Measurements from ENCODE around the gene ACKR2. TPM values are rescaled to one million over a fixed set of nuclear protein-coding genes. Genes with fewer than 3 reads are reported as not detected.

ACKR2 gene
- total and polyA plus RNA-seq, 2 of the 13 experiments (the other 11 are each of a cell fraction or from before 2014, with no cell fraction given), result 1.1 to 1.9 TPM

DNA sequence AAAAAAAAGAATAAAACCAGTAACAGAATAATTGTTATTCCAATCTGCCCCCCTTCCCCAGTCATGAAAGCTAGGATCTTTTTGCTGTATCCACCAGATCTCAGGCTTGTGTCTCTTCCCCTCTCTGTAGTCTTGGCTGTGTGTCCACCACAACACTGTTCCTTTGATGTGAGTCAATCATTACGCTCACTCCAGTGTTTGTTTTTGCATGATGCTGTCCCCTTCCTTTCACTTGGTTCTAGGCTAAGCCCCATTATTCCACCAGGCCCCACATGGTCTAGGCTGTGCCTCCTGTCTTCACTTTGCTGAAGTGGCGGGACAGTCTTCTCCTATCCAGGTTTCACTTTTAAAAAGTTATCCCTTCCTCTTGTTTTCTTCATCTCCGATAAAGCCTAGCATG lies 13.6 kb downstream of the ACKR2 start (continued):
- TF ChIP-seq, protein P1, sequence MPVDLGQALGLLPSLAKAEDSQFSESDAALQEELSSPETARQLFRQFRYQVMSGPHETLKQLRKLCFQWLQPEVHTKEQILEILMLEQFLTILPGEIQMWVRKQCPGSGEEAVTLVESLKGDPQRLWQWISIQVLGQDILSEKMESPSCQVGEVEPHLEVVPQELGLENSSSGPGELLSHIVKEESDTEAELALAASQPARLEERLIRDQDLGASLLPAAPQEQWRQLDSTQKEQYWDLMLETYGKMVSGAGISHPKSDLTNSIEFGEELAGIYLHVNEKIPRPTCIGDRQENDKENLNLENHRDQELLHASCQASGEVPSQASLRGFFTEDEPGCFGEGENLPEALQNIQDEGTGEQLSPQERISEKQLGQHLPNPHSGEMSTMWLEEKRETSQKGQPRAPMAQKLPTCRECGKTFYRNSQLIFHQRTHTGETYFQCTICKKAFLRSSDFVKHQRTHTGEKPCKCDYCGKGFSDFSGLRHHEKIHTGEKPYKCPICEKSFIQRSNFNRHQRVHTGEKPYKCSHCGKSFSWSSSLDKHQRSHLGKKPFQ (CRISPR knock-in tag; IDR thresholded peaks at IDR 0.05; ENCODE audit: insufficient replicate concordance), result no peak
- no peak for TF ChIP-seq REPIN1 (CRISPR knock-in tag; IDR thresholded peaks at IDR 0.05; ENCODE audit: borderline replicate concordance, low read depth)
- TF ChIP-seq, protein P2, sequence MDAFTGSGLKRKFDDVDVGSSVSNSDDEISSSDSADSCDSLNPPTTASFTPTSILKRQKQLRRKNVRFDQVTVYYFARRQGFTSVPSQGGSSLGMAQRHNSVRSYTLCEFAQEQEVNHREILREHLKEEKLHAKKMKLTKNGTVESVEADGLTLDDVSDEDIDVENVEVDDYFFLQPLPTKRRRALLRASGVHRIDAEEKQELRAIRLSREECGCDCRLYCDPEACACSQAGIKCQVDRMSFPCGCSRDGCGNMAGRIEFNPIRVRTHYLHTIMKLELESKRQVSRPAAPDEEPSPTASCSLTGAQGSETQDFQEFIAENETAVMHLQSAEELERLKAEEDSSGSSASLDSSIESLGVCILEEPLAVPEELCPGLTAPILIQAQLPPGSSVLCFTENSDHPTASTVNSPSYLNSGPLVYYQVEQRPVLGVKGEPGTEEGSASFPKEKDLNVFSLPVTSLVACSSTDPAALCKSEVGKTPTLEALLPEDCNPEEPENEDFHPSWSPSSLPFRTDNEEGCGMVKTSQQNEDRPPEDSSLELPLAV (CRISPR knock-in tag; conservative IDR thresholded peaks at IDR 0.05; ENCODE audit: low read depth), result no peak
- TF ChIP-seq PHF8 (CRISPR knock-in tag; IDR thresholded peaks at IDR 0.05), result peak; percentile 34; the same call in 1 of the 2 replicates
- TF ChIP-seq ZNF431 (CRISPR knock-in tag; IDR thresholded peaks at IDR 0.05; ENCODE audit: borderline replicate concordance, low read depth), result no peak
- TF ChIP-seq ZNF614 (CRISPR knock-in tag; IDR thresholded peaks at IDR 0.05; ENCODE audit: borderline replicate concordance), result 0 out of 2 replicates have a peak, but pooled peaks have one; percentile 47
- TF ChIP-seq ZNF224 (CRISPR knock-in tag; IDR thresholded peaks at IDR 0.05), result no peak
- no peak for TF ChIP-seq ZNF615 (CRISPR knock-in tag; IDR thresholded peaks at IDR 0.05; ENCODE audit: borderline replicate concordance)
- TF ChIP-seq TCF7L2 (IDR thresholded peaks at IDR 0.05; ENCODE audit: low read depth, low read length), result no peak
- peak; percentile 52; the same call in 1 of the 2 replicates for TF ChIP-seq POLR2G (IDR thresholded peaks at IDR 0.05; ENCODE audit: low read depth, low read length)
- TF ChIP-seq, protein P3, sequence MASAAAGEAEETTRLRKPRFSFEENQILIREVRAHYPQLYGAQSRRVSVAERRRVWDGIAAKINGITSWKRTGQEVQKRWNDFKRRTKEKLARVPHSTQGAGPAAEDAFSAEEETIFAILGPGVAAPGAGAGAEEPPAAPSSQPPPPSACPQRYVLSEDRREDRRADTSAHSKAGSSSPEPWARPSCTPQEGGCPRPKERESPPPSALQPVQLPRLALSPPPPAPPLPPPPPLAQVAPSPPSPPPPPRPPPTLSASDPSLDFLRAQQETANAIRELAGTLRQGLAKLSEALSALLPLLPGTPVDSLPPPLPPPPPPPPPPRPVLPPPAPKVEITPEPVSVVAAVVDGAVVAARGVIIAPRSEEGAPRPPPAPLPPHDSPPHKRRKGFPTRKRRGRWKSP (CRISPR knock-in tag; IDR thresholded peaks at IDR 0.05), result 0 out of 2 replicates have a peak, but pooled peaks have one; percentile 11
- TF ChIP-seq ZNF180 (CRISPR knock-in tag; IDR thresholded peaks at IDR 0.05; ENCODE audit: borderline replicate concordance, low read depth), result no peak
- TF ChIP-seq JUN (CRISPR knock-in tag; IDR thresholded peaks at IDR 0.05), result no peak
- no peak for TF ChIP-seq FOXJ3 (CRISPR knock-in tag; IDR thresholded peaks at IDR 0.05; ENCODE audit: borderline replicate concordance)
- TF ChIP-seq ISL2 (CRISPR knock-in tag; IDR thresholded peaks at IDR 0.05), result no peak
- TF ChIP-seq, protein P4, sequence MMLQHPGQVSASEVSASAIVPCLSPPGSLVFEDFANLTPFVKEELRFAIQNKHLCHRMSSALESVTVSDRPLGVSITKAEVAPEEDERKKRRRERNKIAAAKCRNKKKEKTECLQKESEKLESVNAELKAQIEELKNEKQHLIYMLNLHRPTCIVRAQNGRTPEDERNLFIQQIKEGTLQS (CRISPR knock-in tag; IDR thresholded peaks at IDR 0.05), result no peak
- no peak for TF ChIP-seq ZNF337 (CRISPR knock-in tag; IDR thresholded peaks at IDR 0.05; ENCODE audit: borderline replicate concordance, low read depth)
- TF ChIP-seq ZFY (CRISPR knock-in tag; IDR thresholded peaks at IDR 0.05), result peak; percentile 49
- no peak for TF ChIP-seq PAF1 (CRISPR knock-in tag; IDR thresholded peaks at IDR 0.05)
- TF ChIP-seq, protein P5, sequence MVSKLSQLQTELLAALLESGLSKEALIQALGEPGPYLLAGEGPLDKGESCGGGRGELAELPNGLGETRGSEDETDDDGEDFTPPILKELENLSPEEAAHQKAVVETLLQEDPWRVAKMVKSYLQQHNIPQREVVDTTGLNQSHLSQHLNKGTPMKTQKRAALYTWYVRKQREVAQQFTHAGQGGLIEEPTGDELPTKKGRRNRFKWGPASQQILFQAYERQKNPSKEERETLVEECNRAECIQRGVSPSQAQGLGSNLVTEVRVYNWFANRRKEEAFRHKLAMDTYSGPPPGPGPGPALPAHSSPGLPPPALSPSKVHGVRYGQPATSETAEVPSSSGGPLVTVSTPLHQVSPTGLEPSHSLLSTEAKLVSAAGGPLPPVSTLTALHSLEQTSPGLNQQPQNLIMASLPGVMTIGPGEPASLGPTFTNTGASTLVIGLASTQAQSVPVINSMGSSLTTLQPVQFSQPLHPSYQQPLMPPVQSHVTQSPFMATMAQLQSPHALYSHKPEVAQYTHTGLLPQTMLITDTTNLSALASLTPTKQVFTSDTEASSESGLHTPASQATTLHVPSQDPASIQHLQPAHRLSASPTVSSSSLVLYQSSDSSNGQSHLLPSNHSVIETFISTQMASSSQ (IDR thresholded peaks at IDR 0.05; ENCODE audit: low read depth), result no peak
- TF ChIP-seq, protein P5 (CRISPR knock-in tag; IDR thresholded peaks at IDR 0.05; ENCODE audit: borderline replicate concordance), result peak; percentile 28; the same call in 1 of the 2 replicates
- no peak for TF ChIP-seq PPARG (CRISPR knock-in tag; conservative IDR thresholded peaks at IDR 0.05)
